HepG2 (cell line): Measurements from ENCODE around the gene FOSB. TPM values are rescaled to one million over a fixed set of nuclear protein-coding genes. Genes with fewer than 3 reads are reported as not detected.

Experiments
- AFF4 ChIP-seq: sonication (generic); formaldehyde crosslinking; IDR thresholded peaks from 2 replicates; pipeline ENCODE4 v1.4.0; 2020; ENCODE audit warnings: missing genetic modification reagents
- ETS1 ChIP-seq: sonication (generic); formaldehyde crosslinking; IDR thresholded peaks from 2 replicates; pipeline ENCODE4 v1.4.0; 2020; ENCODE audit warnings: missing genetic modification reagents
- HMGA1 ChIP-seq: sonication (generic); formaldehyde crosslinking; conservative IDR thresholded peaks from 2 replicates; pipeline ENCODE4 v1.4.0; 2020; ENCODE audit warnings: missing genetic modification reagents
- NFATC3 ChIP-seq: sonication (generic); formaldehyde crosslinking; IDR thresholded peaks from 2 replicates; pipeline ENCODE4 v1.5.1; 2020; ENCODE audit warnings: mild to moderate bottlenecking, missing genetic modification reagents
- NR0B2 ChIP-seq: sonication (generic); formaldehyde crosslinking; IDR thresholded peaks from 2 replicates; pipeline ENCODE4 v1.4.0; 2020; ENCODE audit warnings: mild to moderate bottlenecking, missing genetic modification reagents
- SIX4 ChIP-seq: sonication (generic); formaldehyde crosslinking; IDR thresholded peaks from 2 replicates; pipeline ENCODE4 v1.4.0; 2020; ENCODE audit warnings: missing genetic modification reagents
- SRSF1 ChIP-seq: fragments of 200-400 bp; formaldehyde crosslinking; optimal IDR thresholded peaks from 2 replicates; pipeline ENCODE3; 2017; ENCODE audit warnings: mild to moderate bottlenecking, low read depth, low read length, moderate library complexity
- TBX2 ChIP-seq: sonication (generic); formaldehyde crosslinking; IDR thresholded peaks from 2 replicates; pipeline ENCODE4 v1.5.0; 2020; ENCODE audit warnings: missing genetic modification reagents, mild to moderate bottlenecking, borderline replicate concordance
- TCF12 ChIP-seq, 2 experiments: fragments of 450-650 bp in 1 of 2; sonication (generic) in 1 of 2; formaldehyde crosslinking in 1 of 2; IDR thresholded peaks; 2 replicates each; pipeline versions ENCODE4 v1.6.1 to v1.8.0; 2017 to 2022; ENCODE audit warnings: antibody characterized with exemption in 1 of 2, mild to moderate bottlenecking in 1 of 2, missing genetic modification reagents in 1 of 2, moderate library complexity in 1 of 2
- THRA ChIP-seq: sonication (generic); formaldehyde crosslinking; IDR thresholded peaks from 2 replicates; pipeline ENCODE4 v1.4.0; 2020; ENCODE audit warnings: missing genetic modification reagents, borderline replicate concordance
- ZNF34 ChIP-seq: sonication (generic); formaldehyde crosslinking; IDR thresholded peaks from 2 replicates; pipeline ENCODE4 v1.4.0; 2020; ENCODE audit warnings: mild to moderate bottlenecking, missing genetic modification reagents, borderline replicate concordance
- ZNF484 ChIP-seq: sonication (generic); formaldehyde crosslinking; IDR thresholded peaks from 2 replicates; pipeline ENCODE4 v1.5.1; 2020; ENCODE audit warnings: mild to moderate bottlenecking, low read depth, missing genetic modification reagents, borderline replicate concordance
- ZNF556 ChIP-seq: sonication (generic); formaldehyde crosslinking; IDR thresholded peaks from 2 replicates; pipeline ENCODE4 v1.4.0; 2020; ENCODE audit warnings: mild to moderate bottlenecking, missing genetic modification reagents, borderline replicate concordance
- ZNF678 ChIP-seq: sonication (generic); formaldehyde crosslinking; IDR thresholded peaks from 2 replicates; pipeline ENCODE4 v1.4.0; 2020; ENCODE audit warnings: mild to moderate bottlenecking, missing genetic modification reagents
- ZNF709 ChIP-seq: sonication (generic); formaldehyde crosslinking; IDR thresholded peaks from 2 replicates; pipeline ENCODE4 v1.5.0; 2020; ENCODE audit warnings: mild to moderate bottlenecking, missing genetic modification reagents
- ZNF710 ChIP-seq: sonication (generic); formaldehyde crosslinking; IDR thresholded peaks from 2 replicates; pipeline ENCODE4 v1.5.0; 2020; ENCODE audit warnings: mild to moderate bottlenecking, missing genetic modification reagents, borderline replicate concordance
- ZNF780A ChIP-seq: sonication (generic); formaldehyde crosslinking; IDR thresholded peaks from 2 replicates; pipeline ENCODE4 v1.8.0; 2022; ENCODE audit warnings: mild to moderate bottlenecking, missing genetic modification reagents, moderate library complexity
- polyA plus RNA-seq, 8 experiments: library from polyadenylated mRNA; depleted of rRNA in 3 of 8; stranded (reverse) in 7 of 8; unstranded in 1 of 8; fragments of >200 nt; fragmentation: Illumina TruSeq in 4 of 8; extraction: Trizol in 4 of 8; gene quantifications; 2 replicates each; pipeline versions ENCODE4 v1.2.1 to v1.2.3, GENCODE V29; 2011 to 2016; ENCODE audit warnings: low read depth in 4 of 8, missing spikeins in 1 of 8, mixed read lengths in 1 of 8; ENCODE audit not compliant: insufficient read depth in 1 of 8
- total RNA-seq, 5 experiments: library from RNA; depleted of rRNA; stranded (reverse); fragments of >200 nt; fragmentation: Illumina TruSeq; extraction: Trizol; gene quantifications; 2 replicates each; pipeline ENCODE4 v1.2.3, GENCODE V29; 2016; ENCODE audit warnings: low read depth in 1 of 5

FOSB gene
- total and polyA plus RNA-seq, 2 of the 13 experiments (the other 11 are each of a cell fraction or from before 2014, with no cell fraction given), result 2.8 to 6.0 TPM

GRCh38 chr19:45423589-45424190 lies 44.1 kb upstream of the FOSB start, which contains the start of gene ERCC1 (continued):
- TF ChIP-seq TBX2 (CRISPR knock-in tag), result peak; percentile 95
- TF ChIP-seq HMGA1 (CRISPR knock-in tag), result no peak
- no peak for TF ChIP-seq SRSF1
- TF ChIP-seq ETS1 (CRISPR knock-in tag), result no peak
- no peak for TF ChIP-seq TCF12 (IDR thresholded peaks at IDR 0.05)
- no peak; the same call in 1 of the 2 replicates for TF ChIP-seq TCF12 (CRISPR knock-in tag; IDR thresholded peaks at IDR 0.05)
- 0 out of 2 replicates have a peak, but pooled peaks have one; percentile 23 for TF ChIP-seq ZNF34 (CRISPR knock-in tag)
- no peak for TF ChIP-seq NR0B2 (CRISPR knock-in tag)
- TF ChIP-seq ZNF678 (CRISPR knock-in tag), result peak; percentile 84; the same call in 1 of the 2 replicates
- TF ChIP-seq AFF4, result no peak
- TF ChIP-seq ZNF780A (CRISPR knock-in tag), result no peak
- TF ChIP-seq SIX4 (CRISPR knock-in tag), result peak; percentile 55; the same call in 1 of the 2 replicates
- TF ChIP-seq NFATC3 (CRISPR knock-in tag), result no peak
- no peak for TF ChIP-seq ZNF484 (CRISPR knock-in tag)
- peak; percentile 29; the same call in 1 of the 2 replicates for TF ChIP-seq ZNF556
- TF ChIP-seq THRA (CRISPR knock-in tag), result peak; percentile 80
- TF ChIP-seq ZNF710, result 0 out of 2 replicates have a peak, but pooled peaks have one; percentile 39
- peak; percentile 79; the same call in 1 of the 2 replicates for TF ChIP-seq ZNF709 (CRISPR knock-in tag)
